Measurements from ENCODE around the gene TBC1D5.

TBC1D5 gene

DNA sequence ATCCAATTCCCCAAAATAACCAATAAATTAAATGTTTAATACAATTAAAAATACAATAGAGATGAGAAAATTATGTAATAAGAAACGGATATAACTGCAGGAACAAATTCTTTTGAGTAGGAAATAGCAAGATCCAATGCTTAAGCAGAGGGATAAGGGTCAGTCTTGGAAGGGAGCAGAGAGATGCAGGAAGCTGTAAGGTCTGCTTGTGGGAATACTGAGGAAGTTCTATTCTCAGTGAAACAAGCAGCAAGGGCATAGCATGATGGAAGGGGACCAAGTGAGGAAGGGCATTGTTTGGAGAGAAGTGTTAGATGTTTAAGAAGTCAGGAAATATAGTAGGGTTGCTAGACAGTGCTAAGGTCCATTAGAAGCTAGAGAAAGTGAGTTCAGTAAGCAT is 409.0 kb downstream of the TBC1D5 start:
- no peak for DNase-seq

GRCh38 chr3:17330660-17331059 is 411.8 kb downstream of the TBC1D5 start:
- no peak for DNase-seq

DNA sequence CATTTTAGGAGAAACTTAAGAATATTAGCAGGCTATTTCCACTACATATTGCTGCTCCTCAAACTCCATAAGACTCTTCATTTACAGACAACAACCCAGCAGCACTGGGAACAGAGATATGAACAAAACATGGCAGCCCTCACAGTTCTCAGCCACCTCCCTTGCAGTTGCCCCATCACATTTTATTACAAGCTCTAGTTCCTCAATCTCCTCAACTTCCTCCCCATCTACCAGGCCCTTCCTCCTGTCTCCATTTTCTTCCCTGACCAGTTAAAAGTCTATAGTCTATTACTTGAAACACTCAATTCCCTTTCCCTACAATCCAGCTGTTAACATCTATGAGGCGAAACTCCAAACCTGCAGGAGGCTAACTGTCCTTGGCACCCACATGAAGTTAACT is 412.5 kb downstream of the TBC1D5 start:
- DNase-seq, result no peak

- no peak for DNase-seq
Observed at GRCh38 chr3:17322106-17322793, 420.2 kb downstream of the TBC1D5 start.

GRCh38 chr3:17320266-17320665 is 422.2 kb downstream of the TBC1D5 start:
- no peak for DNase-seq

DNA sequence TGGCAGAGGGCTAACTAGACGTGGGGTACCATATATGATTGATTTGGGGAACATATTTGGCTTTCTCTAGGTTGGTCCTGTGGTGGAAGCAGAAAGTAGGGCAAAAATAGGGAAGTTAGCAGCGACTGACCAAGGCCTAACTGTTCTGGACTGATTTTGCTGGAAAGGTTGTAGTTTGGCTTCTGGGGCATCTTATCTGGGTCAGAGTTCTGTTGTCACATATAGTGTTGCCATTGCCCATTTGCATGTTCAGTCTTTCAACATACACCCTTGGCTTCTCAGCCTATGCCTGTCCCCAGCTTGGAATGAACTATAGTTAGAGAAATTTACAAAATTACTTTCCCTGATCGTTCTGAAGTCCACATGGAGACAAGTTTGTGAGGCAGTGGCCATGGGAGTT is 426.5 kb downstream of the TBC1D5 start:
- no peak for DNase-seq

GRCh38 chr3:17314171-17314570 is 428.3 kb downstream of the TBC1D5 start:
- no peak for DNase-seq

GRCh38 chr3:17313746-17314145 is 428.7 kb downstream of the TBC1D5 start:
- DNase-seq, result no peak

DNA sequence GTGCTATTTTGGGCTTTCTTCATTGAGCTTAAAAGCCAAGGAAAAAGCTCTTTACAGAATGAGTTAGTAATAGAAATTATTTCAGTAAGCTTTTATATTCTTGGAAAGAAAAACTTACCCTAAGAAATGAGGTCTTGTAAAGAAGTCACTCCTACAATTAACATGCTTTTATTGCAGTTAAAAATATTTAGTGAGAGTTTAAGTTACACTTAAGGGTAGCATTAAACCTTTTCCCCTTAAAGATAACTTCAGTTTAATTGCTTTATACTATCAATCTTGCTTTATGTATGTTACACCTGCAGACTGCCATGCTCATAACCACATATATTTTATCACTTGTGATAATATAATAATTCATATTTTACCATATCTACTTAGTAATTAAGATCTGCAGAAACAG is 431.4 kb downstream of the TBC1D5 start:
- no peak for DNase-seq

GRCh38 chr3:17307887-17308286 is 434.5 kb downstream of the TBC1D5 start:
- DNase-seq, result no peak

GRCh38 chr3:17307482-17307881 is 434.9 kb downstream of the TBC1D5 start:
- no peak for DNase-seq

- no peak for DNase-seq
Observed at GRCh38 chr3:17304969-17305368, 437.5 kb downstream of the TBC1D5 start.

DNA sequence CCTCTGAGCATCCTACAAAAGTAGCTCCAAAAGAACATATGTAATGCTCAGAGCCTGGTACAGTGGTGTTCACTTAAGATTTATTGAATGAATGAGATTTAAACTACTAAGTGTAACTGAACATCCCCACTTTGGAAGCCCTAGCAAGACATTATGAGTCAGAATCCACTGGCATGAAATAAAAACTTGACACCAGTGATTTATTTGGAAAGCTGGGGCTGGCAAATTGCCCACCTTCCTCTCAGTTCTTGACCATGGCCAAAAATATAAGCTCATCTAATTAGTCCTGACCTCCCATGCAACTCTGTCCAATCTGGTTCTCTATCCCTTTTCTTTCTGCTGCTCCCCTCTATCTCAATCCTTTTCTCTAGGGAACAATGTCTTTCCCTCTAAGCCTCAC is 439.7 kb downstream of the TBC1D5 start:
- DNase-seq, result no peak

GRCh38 chr3:17302170-17302569 is 440.3 kb downstream of the TBC1D5 start:
- DNase-seq, result no peak

DNA sequence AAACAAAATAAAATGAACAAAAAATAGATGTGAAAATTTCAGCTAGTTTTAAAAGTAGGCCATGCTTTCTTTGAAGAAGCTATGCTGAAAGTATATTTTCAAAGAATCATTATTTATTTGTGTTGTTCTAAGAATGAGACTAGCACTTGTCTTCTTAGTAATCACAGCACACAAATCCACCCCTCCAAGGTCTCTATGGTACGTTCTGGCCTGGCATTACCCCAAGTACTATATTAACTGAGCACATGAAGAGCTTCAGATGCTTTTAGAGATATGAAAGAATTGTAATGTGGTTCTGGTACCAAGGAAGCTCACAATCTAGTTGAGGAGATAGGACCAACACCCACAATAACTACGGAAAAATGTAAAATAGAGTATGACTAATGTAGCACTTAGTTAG is 441.2 kb downstream of the TBC1D5 start:
- DNase-seq, result no peak

DNA sequence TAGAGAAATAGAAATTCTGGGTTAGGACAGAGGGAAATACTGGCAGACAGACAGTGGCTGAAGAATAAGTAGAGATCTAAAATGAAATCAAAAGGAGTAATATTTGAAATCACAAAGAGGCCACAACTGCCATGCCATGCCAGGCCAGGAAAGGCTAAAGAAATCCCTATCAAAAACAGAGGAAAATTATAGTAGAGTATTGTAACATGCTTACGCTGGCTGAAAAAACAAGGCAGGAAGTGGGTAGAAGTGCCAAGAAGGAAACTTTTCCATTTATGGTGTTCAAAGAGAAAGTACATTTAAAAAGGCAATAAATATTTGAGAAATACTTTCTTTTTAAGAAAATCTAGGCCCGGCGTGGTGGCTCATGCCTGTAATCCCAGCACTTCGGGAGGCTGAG is 442.0 kb downstream of the TBC1D5 start:
- DNase-seq, result no peak

GRCh38 chr3:17298038-17298437 is 444.4 kb downstream of the TBC1D5 start:
- no peak for DNase-seq

DNA sequence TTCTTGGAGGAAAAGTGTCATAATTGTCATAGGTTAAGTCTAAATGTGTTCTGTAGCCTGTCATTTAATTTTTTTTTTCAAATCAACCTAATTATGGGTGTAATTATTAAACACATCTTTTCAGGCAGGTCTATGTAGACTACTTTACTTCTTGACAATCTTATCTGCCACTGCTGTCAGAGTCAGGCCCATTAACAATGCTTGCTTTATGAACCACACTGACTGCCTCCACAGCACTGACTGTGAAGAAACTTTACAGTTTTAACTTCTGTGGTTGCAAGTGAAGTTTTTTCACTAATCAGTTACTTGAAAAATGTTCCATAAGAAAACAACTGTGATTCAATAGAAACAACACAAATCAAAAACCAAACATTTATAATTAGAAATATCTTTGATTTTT is 449.9 kb downstream of the TBC1D5 start:
- DNase-seq, result no peak

DNA sequence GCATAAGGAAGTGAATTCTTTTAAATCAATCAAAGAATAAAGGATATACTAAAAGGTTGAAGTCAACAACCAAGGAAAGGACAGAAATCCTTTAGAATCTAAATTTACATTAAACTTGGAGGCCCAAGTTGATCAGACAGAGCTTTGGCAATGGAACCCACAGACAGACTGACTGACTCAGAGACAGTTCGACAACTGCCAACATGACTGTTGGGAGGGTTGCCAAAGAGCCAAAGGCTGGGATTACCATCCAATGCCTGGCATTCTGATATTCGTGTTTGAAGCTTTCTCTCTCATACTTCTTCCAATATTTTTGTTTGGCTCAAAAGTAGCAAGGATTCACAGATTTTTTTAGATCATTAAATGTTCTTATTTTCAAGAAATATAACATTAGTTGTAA is 451.5 kb downstream of the TBC1D5 start:
- DNase-seq, result no peak

DNA sequence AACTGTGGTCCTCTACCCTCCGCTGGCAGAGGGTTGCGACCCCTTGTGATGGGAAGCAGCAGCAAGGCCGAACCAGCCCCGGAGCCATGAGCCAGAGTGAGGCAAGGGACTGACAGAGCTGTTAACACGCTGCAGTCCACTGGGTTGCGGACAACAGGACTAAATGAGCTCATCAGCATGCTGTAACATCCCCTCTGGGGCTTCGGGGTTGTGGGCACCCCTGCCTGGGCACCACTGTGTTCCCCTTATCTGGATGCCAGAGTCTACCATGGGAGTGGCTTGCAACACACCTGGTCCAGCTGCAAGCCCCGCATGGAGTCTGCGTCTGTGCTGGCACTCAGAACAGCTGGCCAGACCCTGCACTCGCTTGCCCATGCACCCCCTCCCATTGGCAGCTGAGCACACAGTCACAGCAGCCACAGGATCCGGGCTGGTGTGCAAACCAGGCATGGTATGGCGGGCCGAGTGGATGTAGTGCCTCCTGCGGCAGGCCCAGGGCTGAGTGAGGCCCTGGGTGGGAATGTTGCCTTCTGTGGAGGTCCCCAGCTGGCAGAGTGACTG is 453.5 kb downstream of the TBC1D5 start:
- DNase-seq, result no peak

- no peak for DNase-seq
Observed at GRCh38 chr3:17287006-17287689, 455.3 kb downstream of the TBC1D5 start.

- DNase-seq, result no peak
Observed at GRCh38 chr3:17278006-17278405, 464.4 kb downstream of the TBC1D5 start.

DNA sequence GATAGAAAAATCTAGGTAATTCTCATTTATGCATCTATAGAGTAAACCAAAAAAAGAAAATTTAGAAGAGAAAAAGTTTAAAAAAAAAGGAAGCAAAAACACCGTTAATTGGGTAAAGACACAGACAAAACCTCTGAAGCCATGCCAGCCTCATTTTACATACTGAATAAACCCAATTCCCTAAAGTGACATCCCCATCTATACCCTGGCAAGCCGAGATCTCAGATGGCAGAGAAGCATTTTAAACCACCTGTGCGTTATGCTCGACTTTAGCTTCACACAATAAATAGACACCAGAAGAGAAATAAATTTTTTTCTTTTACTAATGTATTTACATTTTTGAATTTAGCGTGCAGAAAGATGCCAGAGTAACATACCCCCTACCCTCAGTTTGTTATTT is 475.6 kb downstream of the TBC1D5 start:
- DNase-seq, result no peak

DNA sequence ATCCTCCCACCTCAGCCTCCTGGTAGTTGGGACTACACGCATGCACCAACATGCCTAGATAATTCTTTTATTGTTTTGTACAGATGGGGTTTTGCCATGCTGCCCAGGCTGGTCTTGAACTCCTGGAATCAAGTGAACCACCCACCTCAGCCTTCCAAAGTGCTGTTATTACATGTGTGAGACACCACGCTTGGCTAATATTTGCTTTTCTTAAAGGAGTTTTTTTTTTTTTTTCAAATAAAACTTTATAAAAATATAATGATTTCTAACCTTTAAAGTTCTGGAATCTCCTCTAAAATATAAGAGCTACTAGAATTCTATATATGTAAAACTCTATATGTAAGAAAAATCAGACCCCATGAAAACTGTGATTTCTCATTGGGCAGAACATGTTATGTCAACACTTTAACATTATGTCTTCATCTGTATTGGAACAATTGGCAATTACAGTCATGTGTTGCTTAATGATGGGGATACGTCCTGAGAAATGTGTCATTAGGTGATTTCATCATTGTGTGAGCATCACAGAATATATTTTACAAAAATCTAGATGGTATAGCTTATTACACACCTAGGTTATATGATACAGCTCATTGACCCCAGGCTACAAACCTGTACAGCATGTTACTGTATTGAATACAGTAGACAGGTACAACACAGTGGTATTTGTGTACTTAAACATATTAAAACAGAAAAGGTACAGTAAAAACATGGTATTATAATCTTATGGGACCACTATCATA is 480.6 kb downstream of the TBC1D5 start:
- no peak for DNase-seq
